NCI-H1105 treated with DMSO at 0.1 percent for 48 hours (cell line): Measurements from ENCODE around the gene NUDT7.

Source experiments
- DNase-seq: peaks from one replicate; lab custom pipeline; 2025; lab: John Stamatoyannopoulos, UW

NUDT7 gene

DNA sequence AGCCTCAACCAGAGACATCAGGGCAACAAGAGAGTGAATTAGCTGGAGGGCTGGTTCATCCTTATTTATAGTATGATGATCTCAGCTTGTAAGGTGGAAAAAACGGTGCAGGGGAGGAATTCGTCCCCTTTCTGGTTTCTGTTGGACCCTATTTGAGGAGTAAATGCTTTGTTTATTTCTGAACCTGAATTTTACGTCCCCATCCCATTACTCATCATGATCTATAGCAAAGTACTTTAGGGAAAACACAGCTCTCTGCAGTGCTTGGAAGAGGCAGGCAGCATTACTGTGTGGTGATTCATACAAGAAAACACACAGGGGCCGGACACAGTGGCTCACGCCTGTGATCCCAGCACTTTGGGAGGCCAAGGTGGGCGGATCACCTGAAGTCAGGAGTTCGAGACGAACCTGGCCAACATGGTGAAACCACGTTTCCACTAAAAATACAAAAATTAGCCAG, 58.1 kb downstream of the NUDT7 start:
- no peak for DNase-seq

GRCh38 chr16:77781091-77781490, 58.8 kb downstream of the NUDT7 start:
- DNase-seq, result no peak

GRCh38 chr16:77782694-77783093, 60.4 kb downstream of the NUDT7 start:
- DNase-seq, result no peak

- no peak for DNase-seq
Observed at GRCh38 chr16:77784441-77785372, 62.4 kb downstream of the NUDT7 start.

GRCh38 chr16:77785373-77785764, 63.1 kb downstream of the NUDT7 start:
- DNase-seq, result no peak

DNA sequence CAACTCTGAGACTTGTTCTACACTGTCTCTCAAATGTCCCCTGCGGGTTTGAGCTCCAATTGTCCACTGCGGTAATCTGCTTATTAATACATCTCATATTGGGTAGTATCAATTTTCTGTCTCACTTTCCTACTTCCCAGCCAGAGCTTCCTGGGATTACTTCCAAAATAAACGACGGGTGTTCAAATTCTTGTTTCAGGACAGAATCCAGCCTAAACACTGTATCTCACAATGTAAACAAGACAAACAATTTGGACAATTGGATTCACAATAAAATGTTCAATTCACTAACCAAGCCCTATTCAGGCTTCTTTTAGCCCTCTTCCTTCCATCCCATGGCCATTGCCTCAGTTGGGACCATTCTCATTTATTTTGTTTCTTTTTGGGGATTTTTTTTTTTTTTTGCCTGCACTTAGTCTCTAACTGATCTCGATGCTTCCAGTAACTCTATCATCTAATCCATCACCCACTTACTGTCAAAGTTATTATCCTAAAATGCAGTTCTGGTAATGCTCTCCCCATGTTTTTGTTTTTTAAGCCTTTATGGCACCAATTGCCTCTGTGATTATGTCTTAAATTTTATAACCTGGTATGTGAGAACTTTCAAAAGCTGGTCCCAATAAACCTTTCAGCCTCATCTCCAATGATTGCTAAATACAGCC, 64.0 kb downstream of the NUDT7 start:
- DNase-seq, result no peak

DNA sequence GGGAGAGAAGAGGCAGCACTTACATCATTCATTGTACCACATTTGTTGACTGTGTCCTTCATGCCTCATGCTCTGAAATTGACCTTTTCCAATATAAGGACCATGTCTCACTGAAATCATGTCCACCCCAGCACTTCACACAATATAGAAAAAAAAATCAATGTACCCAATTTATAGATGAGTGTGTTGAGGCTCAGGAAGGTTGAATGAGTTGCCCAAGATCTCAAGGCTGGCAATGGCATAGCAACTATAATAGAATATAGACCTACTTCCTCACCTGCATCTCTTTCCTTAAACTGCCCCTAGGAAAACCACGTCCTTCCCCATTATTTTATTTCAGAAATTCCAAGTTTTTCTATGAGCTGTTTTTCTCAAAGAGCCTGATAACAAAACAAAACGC, 65.1 kb downstream of the NUDT7 start:
- DNase-seq, result no peak

DNA sequence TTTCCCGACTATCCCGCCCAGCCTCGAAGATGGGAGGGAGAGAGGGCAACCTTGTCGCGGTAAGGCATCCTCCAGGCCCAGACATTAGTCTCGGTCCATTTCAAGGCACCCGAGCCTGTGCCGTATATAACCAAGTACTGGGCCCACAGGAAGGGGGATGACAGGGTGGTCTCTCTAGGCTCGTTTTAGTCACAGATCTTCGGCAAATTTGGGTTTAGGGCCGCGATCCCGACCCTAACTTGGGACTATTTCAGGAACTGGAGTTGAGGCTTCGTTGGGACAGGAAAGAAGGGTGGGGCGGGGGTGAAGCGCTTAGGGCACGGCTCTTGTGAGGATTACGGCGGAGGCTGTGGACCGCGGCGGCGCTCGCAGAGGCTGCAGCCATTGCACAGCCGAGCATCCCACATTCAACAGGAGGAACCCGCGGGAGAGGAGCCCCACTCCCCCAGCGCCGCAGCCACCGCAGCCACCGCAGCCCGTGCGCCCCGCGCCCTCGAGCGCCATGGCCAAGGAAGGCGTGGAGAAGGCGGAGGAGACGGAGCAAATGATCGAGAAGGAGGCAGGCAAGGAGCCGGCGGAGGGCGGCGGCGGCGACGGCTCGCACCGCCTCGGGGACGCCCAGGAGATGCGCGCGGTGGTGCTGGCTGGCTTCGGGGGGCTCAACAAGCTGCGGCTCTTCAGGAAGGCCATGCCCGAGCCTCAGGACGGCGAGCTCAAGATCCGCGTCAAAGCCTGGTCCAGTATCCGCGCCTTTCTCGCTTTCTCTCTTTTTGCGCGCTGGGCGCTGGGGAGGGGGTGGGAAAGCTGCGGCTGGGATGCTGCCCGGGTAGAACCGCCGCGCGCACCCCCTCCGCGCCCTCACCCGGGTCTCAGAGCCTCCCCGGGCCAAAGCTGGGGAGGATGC, 66.1 kb downstream of the NUDT7 start, which contains the start of gene VAT1L:
VAT1L (plus strand) TSS at position 384 of the 904 bp plus-strand sequence; CDS start at position 503, 119 bp downstream.
- peak; percentile 38 for DNase-seq

DNA sequence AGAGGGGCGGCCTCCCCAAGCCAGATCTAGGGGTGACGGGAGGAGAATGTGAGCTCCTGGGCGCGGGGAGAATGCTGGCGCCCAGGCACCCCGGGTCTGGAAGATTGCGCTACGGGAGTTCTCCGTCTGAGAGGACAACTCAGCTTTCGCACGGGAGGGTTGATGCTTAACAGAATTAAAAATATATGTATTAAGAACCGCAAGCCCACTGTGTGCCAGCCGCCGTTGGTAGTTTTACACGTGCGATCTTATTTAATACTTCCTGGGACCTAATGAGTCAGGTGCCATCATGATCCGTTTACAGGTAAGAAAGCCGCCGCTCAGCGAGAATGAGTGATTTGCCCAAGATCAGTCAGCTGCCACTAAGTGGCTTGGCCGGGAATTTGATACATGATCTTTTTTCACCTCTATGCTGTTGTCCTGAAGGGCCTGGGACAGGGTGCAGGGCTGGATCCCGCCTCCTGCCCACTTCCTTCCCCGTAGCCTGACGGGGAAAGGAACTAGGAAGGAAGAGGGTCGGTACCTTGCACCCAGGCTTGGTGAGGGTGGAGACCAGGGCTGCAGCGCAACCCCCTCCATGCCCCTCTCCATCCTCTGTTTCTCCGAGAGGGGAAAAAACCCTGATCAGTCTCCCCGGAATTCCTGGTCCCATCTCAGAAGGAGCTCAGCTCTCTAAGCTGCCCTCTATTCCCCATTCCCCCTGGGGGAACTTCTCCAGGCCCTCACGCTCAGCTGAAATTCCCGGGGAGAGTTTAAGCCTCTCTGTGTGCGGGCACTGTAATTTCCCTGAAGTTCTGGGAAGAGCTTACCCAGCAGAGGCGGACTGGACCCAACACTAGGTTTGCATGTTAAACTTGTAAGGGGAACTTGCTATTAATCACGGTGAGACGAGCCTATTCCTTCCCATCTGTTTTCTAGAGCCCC, 67.0 kb downstream of the NUDT7 start:
- peak; percentile 27 for DNase-seq

DNA sequence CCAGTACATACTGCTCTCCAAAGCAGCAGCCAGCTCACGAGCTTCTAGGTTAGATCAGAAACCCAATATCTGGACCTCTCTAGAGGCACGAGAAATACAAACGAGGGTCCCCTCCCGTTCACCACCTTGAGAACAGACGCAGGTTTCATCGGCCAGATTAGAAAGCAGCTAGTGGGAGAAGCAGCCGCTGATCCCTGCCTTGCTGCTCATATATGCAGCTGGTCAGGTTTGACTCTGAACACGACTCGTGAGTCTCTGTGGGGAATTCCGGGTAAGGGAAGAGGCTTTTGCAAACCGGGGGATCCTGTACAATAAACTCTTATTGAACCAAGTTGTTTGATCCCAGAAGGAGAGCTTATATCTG, 67.7 kb downstream of the NUDT7 start:
- no peak for DNase-seq

DNA sequence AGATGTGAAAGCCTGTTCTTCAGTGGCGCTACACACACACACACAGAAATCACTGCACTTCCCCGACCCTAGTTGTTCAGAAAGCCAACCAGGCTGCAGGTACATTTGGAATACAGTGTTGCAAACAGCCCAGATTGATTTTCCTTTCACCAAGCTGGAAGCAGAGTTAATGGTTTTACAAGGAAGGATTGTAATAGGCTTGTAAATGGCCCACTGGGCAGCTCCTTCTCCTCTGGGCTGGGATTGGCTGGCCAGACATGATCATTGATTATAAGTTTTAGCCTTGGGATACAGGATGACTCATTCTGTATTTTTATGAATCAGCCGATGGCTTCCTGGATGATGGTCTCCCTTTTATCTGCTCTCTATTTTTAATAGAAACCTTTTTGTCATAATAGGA, 68.6 kb downstream of the NUDT7 start:
- no peak for DNase-seq
